GM12878 (cell line): ENCODE measurements around the gene ITGAD. TPM values are rescaled to one million over a fixed set of nuclear protein-coding genes. Genes with fewer than 3 reads are reported as not detected.
A peak's percentile ranks its signal among the peaks of the same experiment; 100 is the strongest.

Experiments used
- ATAC-seq: fragments of 200-7000 bp; cut with Tn5 transposase; 3 replicates; pipeline ENCODE4 v1.9.1; 2020; ENCODE audit warnings: mild to moderate bottlenecking, moderate library complexity
- BruUV-seq: library from RNA; stranded (reverse); fragments of 400-500 nt; replicated peaks from 2 replicates; lab custom pipeline; 2021; lab: Mats Ljungman, UMichigan
- CTCF ChIA-PET: fragments of 300-600 bp; sonication (Branson Sonifier 250); formaldehyde crosslinking; extraction: SDS; loops from one replicate; lab custom pipeline; 2021; ENCODE audit warnings: inconsistent platforms; lab: Yijun Ruan, JAX
- POLR2A ChIA-PET: fragments of 350-600 bp; formaldehyde crosslinking; extraction: SDS; loops from one replicate; lab custom pipeline; 2021; ENCODE audit warnings: inconsistent platforms; lab: Charles Lee
- RAD21 ChIA-PET: fragments of 300-600 bp; sonication (Branson Sonifier 250); formaldehyde crosslinking; loops from one replicate; lab custom pipeline; 2023; ENCODE audit warnings: antibody characterized with exemption; ENCODE audit not compliant: unreplicated experiment; lab: Charles Lee
- SMC1A ChIA-PET: fragments of 300-600 bp; sonication (Branson Sonifier 250); formaldehyde crosslinking; loops from one replicate; lab custom pipeline; 2023; ENCODE audit not compliant: unreplicated experiment, uncharacterized antibody; lab: Charles Lee
- DNase-seq: peaks from one replicate; pipeline ENCODE4 v3.0.0-alpha.2; 2011; ENCODE audit warnings: low read depth, low spot score
- FAIRE-seq: peaks from 3 replicates; lab custom pipeline; 2011; peaks lifted over from hg19 to GRCh38; lab: Jason Lieb, UNC
- H2AFZ ChIP-seq: 2 replicates; pipeline ENCODE4 v1.6.0; 2011; ENCODE audit warnings: low read depth, low read length, control low read depth; ENCODE audit not compliant: control insufficient read depth
- H3K27ac ChIP-seq: 2 replicates; pipeline ENCODE4 v1.5.1; 2011; ENCODE audit warnings: control low read depth; ENCODE audit not compliant: control insufficient read depth, insufficient read depth
- H3K27me3 ChIP-seq, 2 experiments: replicated peaks in 1 of 2; 2 replicates each; pipeline versions ENCODE4 v1.6.0 to v1.6.1; 2011; ENCODE audit warnings: low read length in 1 of 2; ENCODE audit not compliant: control insufficient read depth in 2 of 2, insufficient read depth in 2 of 2
- H3K36me3 ChIP-seq, 2 experiments: 2 replicates each; pipeline ENCODE4 v1.5.1; 2011; ENCODE audit warnings: low read length in 1 of 2; ENCODE audit not compliant: control insufficient read depth in 2 of 2, insufficient read depth in 2 of 2
- H3K4me1 ChIP-seq: 2 replicates; pipeline ENCODE4 v1.6.1; 2011; ENCODE audit warnings: mild to moderate bottlenecking, low read length, moderate library complexity, mixed read lengths; ENCODE audit not compliant: control insufficient read depth, insufficient read depth
- H3K4me2 ChIP-seq: 2 replicates; pipeline ENCODE4 v1.6.0; 2011; ENCODE audit warnings: control low read depth; ENCODE audit not compliant: control insufficient read depth, insufficient read depth
- H3K4me3 ChIP-seq: fragments of 200-600 bp; sonication (generic); 2 replicates; pipeline ENCODE4 v1.5.1; 2016
- H3K79me2 ChIP-seq: 2 replicates; pipeline ENCODE4 v1.6.0; 2011; ENCODE audit warnings: low read length; ENCODE audit not compliant: control insufficient read depth, insufficient read depth
- H3K9ac ChIP-seq: 2 replicates; pipeline ENCODE4 v1.8.0; 2011; ENCODE audit warnings: low read length, control low read depth, mixed read lengths; ENCODE audit not compliant: control insufficient read depth, insufficient read depth
- H3K9me3 ChIP-seq: replicated peaks from 3 replicates; pipeline ENCODE4 v1.5.1; 2011; ENCODE audit warnings: mild to moderate bottlenecking, low read length; ENCODE audit not compliant: control insufficient read depth, insufficient read depth
- H4K20me1 ChIP-seq: 2 replicates; pipeline ENCODE4 v1.6.0; 2011; ENCODE audit not compliant: control insufficient read depth, insufficient read depth
- ATF2 ChIP-seq: IDR thresholded peaks from 2 replicates; pipeline ENCODE4 v1.6.1; 2012; ENCODE audit warnings: low read length, inconsistent platforms
- BACH1 ChIP-seq: fragments of 450-650 bp; IDR thresholded peaks from 2 replicates; pipeline ENCODE4 v1.6.1; 2017; ENCODE audit warnings: mild to moderate bottlenecking, borderline replicate concordance
- CEBPB ChIP-seq, 2 experiments: fragments of 150-350 bp in 1 of 2; IDR thresholded peaks; 2 replicates each; pipeline ENCODE4 v1.6.1; 2012 to 2014; ENCODE audit warnings: low read depth in 2 of 2, low read length in 2 of 2, borderline replicate concordance in 1 of 2, inconsistent platforms in 1 of 2
- CREB1 ChIP-seq: IDR thresholded peaks from 2 replicates; pipeline ENCODE4 v1.6.1; 2012; ENCODE audit warnings: low read depth, mild to moderate bottlenecking, inconsistent platforms
- CREM ChIP-seq: IDR thresholded peaks from 2 replicates; pipeline ENCODE4 v1.6.1; 2014; ENCODE audit warnings: antibody characterized with exemption, low read depth
- PRDM15 ChIP-seq: fragments of 450-650 bp; formaldehyde crosslinking; IDR thresholded peaks from 2 replicates; pipeline ENCODE4 v1.4.0; 2020; ENCODE audit warnings: mild to moderate bottlenecking, moderate library complexity
- SIN3A ChIP-seq: IDR thresholded peaks from 2 replicates; pipeline ENCODE4 v1.6.1; 2012; ENCODE audit warnings: low read depth, low read length, improper control_type of control experiment
- SIX5 ChIP-seq: IDR thresholded peaks from 2 replicates; pipeline ENCODE4 v1.6.1; 2011; ENCODE audit warnings: mild to moderate bottlenecking, low read depth, low read length, moderate library complexity; ENCODE audit not compliant: severe bottlenecking
- SP1 ChIP-seq: IDR thresholded peaks from one replicate; pipeline ENCODE4 v1.6.1; 2011; ENCODE audit warnings: low read depth, low read length
- TCF3 ChIP-seq: IDR thresholded peaks from 2 replicates; pipeline ENCODE4 v1.6.1; 2012; ENCODE audit warnings: low read depth, mild to moderate bottlenecking, low read length, borderline replicate concordance; ENCODE audit not compliant: insufficient read depth
- WGBS: methylation state at CpG from one replicate; pipeline ENCODE4 v1.1.6; 2016; ENCODE audit warnings: low lambda C conversion rate; ENCODE audit not compliant: insufficient replicate concordance, insufficient coverage; ENCODE audit errors: missing lambda C conversion rate; 5-methylcytosine and 5-hydroxymethylcytosine counted together
- in situ Hi-C: fragments of 300-500 bp; cut with MboI; formaldehyde crosslinking; loops from 9 replicates; pipeline ENCODE4 v1.14.3; 2018; ENCODE audit warnings: mixed read lengths
- intact Hi-C: fragments of 100-400 bp; cut with micrococcal nuclease; formaldehyde crosslinking; loops from one replicate; pipeline ENCODE4 v1.14.2; 2022; ENCODE audit not compliant: unreplicated experiment
- polyA plus RNA-seq, 11 experiments: library from polyadenylated mRNA; depleted of rRNA in 4 of 11; unstranded in 6 of 11; stranded (reverse) in 5 of 11; fragments of >200 nt; fragmentation: Nextera tagmentation in 4 of 11; fragmentation: Illumina TruSeq in 1 of 11; extraction: Ambion mirVana in 4 of 11; extraction: Trizol in 1 of 11; gene quantifications; 1 replicate in 1 of 11; 2 replicates in 10 of 11; pipeline versions ENCODE4 v1.2.1 to v1.2.3, GENCODE V29; 2011 to 2016; ENCODE audit warnings: inconsistent platforms in 2 of 11, missing spikeins in 2 of 11, low read depth in 1 of 11
- total RNA-seq, 4 experiments: library from RNA; depleted of rRNA in 3 of 4; stranded (reverse); fragments of >200 nt in 3 of 4; fragmentation: Illumina TruSeq in 1 of 4; extraction: Trizol in 1 of 4; gene quantifications; 2 replicates each; pipeline versions ENCODE4 v1.2.1 to v1.2.3, GENCODE V29; 2013 to 2021

Gene ITGAD
- total and polyA plus RNA-seq, 10 of the 15 experiments (the other 5 are each of a cell fraction or from before 2014, with no cell fraction given): 0.29 to 4.0 (median 1.2) TPM

DNA sequence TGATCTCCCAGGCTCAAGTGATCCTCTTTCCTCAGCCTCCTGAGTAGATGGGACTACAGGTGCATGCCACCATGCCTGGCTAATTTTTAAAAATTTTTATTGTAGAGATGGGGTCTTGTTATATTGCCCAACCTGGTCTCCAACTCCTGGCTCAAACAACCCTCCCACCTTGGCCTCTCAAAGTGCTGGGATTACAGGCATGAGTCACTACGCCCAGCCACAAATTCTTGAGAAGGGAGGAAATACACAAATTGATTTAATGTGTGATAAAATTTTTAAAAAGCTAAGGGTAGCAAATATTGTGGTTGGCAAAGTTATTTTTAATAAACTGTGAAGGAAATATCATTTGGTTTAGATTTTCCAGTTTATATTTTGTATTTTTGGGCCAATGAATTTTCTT is 9.6 kb downstream of the ITGAD start (continued):
- TF ChIP-seq PRDM15 (CRISPR knock-in tag) (no peak), CREM (no peak), SIN3A (no peak)

DNA sequence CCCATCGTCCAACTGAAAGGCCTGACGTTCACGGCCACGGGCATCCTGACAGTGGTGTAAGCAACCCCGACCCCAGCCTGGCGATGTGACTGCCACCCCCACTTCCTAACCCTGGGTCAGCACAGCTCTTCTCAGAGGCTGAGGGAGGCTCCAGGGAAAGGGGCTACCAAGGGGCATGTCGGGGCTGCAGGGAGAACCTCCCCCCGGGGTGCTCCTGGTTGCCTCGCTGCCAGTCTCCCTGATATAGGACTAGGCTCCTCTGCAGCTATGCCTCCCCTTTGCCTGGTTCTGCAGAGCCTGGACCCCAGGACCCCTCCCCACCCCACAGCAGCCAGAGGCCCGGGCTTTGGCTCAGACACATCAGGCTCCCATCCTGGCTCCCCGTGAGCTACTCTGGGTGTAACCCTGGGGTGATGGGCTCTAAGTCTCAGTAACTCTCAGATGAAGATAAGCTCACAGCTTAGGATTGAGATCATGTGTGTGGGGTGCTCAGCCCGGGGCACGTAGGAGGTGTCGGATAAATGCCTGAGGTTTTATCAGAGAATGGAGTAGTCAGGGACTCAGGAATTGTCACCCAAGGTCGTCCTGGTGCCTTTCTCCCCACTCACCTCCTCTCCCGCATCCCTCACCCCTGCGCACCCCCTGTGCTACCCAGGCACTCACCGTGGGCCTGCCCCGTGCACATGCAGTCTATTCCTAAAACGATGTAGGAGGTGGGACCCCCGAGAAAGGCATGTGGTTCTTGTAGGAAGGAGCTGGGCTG is 10.6 kb downstream of the ITGAD start:
- ATAC-seq (no peak), FAIRE-seq (no peak), DNase-seq (no peak)
- Histone ChIP-seq H3K9ac (peak overlapping the region; percentile 8; the same call in 1 of the 2 replicates), H2AFZ (no peak overlapping the region), H3K4me2 (no peak overlapping the region), H3K9me3 (peaks cover 3% of the 10 kb centered on the region; the same call in 1 of the 3 replicates), H3K36me3 (no peaks in the 10 kb centered on the region), H3K4me3 (no peak overlapping the region), H3K79me2 (no peaks in the 10 kb centered on the region), H3K27ac (no peak overlapping the region), H3K27me3 (no peaks in the 10 kb centered on the region), H3K4me1 (no peaks in the 10 kb centered on the region), H4K20me1 (no peaks in the 10 kb centered on the region)
- no TSS peak for BruUV-seq
- TF ChIP-seq BACH1 (no peak), SIX5 (no peak), CEBPB (IDR thresholded peaks at IDR 0.05; ENCODE audit: borderline replicate concordance in 1 of 2, low read depth in 2 of 2, low read length in 2 of 2) (no peak), SP1 (no peak), ATF2 (no peak), TCF3 (no peak), CREB1 (no peak)
- ChIA-PET RAD21 (no interaction called here), SMC1A (interaction anchor here (1.0 kb wide), 1 partner anchor 41 kb away, joined by 3 read pairs; no protein-coding TSS in a partner anchor), POLR2A (no interaction called here), CTCF (no interaction called here)
- 36% methylated on average over 21 of the region's 21 CpGs for WGBS
- intact Hi-C loops: no loop called here
- in situ Hi-C loops: no loop called here
